Skeletal muscle tissue (tissue), 4 donors: Measurements from ENCODE around the gene CEPT1. TPM values are rescaled to one million over a fixed set of nuclear protein-coding genes. Genes with fewer than 3 reads are reported as not detected.

Experiments used
- H3K27ac ChIP-seq: one replicate; pipeline ENCODE4 v1.7.0; 2013; ENCODE audit warnings: mild to moderate bottlenecking, low read depth, low read length, inconsistent platforms
- H3K27me3 ChIP-seq, 3 donors: one replicate each; pipeline ENCODE4 v1.7.0; 2013; ENCODE audit warnings: low read length in 3 of 3; ENCODE audit not compliant: control insufficient read depth in 3 of 3, insufficient read depth in 3 of 3
- H3K36me3 ChIP-seq, 3 donors: one replicate each; pipeline ENCODE4 v1.7.0; 2013; ENCODE audit warnings: low read length in 3 of 3; ENCODE audit not compliant: control insufficient read depth in 3 of 3, insufficient read depth in 3 of 3
- H3K4me1 ChIP-seq, 3 donors: one replicate each; pipeline ENCODE4 v1.7.0; 2013; ENCODE audit warnings: low read length in 3 of 3, mild to moderate bottlenecking in 3 of 3; ENCODE audit not compliant: control insufficient read depth in 3 of 3, insufficient read depth in 3 of 3
- H3K4me3 ChIP-seq, 3 donors: one replicate each; pipeline ENCODE4 v1.7.0; 2013; ENCODE audit warnings: low read length in 3 of 3
- H3K9ac ChIP-seq, 3 donors: one replicate each; pipeline ENCODE4 v1.7.0; 2013; ENCODE audit warnings: low read length in 3 of 3, mild to moderate bottlenecking in 3 of 3, moderate library complexity in 2 of 3, low read depth in 1 of 3
- H3K9me3 ChIP-seq, 3 donors: one replicate each; pipeline ENCODE4 v1.7.0; 2013; ENCODE audit warnings: low read length in 3 of 3; ENCODE audit not compliant: control insufficient read depth in 3 of 3
- total RNA-seq: library from RNA; depleted of rRNA; stranded (reverse); fragments of >200 nt; gene quantifications from one replicate; pipeline ENCODE4 v1.2.3, GENCODE V29; 2014
- donor health status: Osteomylitis.

CEPT1 gene
- total RNA-seq, 1 donor from 2014 or later = 54.3 TPM

DNA sequence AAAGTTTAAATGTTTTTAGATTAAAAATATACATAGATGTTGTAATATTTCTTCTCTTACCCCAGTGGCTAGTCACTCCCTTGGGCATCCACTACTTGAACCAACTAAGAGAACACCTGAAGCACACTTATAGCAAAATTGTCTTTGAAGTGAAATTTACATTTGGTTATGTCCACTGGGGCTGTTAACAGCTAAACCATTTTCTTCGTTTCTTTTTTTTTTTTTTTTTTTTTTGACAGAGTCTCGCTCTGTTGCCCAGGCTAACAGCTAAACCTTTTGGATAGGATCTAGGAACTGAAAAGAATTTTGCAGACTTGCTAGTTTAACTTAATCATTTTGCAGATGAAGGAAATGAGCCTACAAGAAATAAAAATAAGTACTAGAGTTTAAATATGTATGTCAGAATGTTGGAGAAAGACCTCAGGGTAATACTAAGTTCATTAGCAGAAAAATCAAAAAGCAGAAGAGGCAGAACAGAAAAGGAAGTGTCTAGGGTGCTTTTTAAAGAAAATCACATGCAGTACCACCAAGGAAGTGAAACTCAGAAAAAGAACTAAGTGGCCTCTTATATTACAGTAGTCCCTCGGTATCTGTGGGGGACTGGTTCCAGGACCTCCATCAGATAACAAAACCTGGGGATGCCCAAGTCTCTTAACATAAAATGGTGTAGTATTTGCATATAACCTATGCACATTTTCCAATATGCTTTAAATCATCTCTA lies 11.9 kb upstream of the CEPT1 start:
- no peaks in the 10 kb centered on the region for H3K9me3 ChIP-seq
- H3K4me1 ChIP-seq = no peaks in the 10 kb centered on the region
- peaks cover 0 to 45% (median 13%) of the 10 kb centered on the region in 3 donors for H3K36me3 ChIP-seq
- H3K27me3 ChIP-seq = no peaks in the 10 kb centered on the region
- no peak overlapping the region for H3K27ac ChIP-seq
- H3K4me3 ChIP-seq = no peak overlapping the region
- H3K9ac ChIP-seq = no peak overlapping the region

DNA sequence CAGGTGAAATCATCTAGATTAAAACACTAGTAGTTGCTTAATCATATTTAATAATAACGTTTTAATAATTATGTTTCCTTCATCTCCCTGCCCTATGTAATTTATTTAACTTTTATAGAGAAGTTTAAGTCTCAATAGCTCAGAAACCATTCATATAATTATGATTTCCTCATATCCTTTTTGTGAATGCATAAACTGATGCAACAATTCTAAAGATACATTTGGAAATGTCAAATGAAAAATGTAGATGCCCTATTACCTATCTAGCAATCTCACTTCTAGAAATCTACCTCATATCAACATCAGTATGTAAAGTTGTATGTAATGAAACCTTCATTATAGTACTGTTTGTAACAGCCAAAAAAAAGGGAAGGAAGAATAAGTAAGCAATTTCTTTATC lies 10.6 kb upstream of the CEPT1 start:
- Histone ChIP-seq H3K9me3 (no peaks in the 10 kb centered on the region), H3K27me3 (no peaks in the 10 kb centered on the region), H3K9ac (no peak overlapping the region), H3K27ac (no peak overlapping the region), H3K4me1 (no peaks in the 10 kb centered on the region), H3K4me3 (no peak overlapping the region), H3K36me3 (peaks cover 0 to 35% (median 13%) of the 10 kb centered on the region in 3 donors)

DNA sequence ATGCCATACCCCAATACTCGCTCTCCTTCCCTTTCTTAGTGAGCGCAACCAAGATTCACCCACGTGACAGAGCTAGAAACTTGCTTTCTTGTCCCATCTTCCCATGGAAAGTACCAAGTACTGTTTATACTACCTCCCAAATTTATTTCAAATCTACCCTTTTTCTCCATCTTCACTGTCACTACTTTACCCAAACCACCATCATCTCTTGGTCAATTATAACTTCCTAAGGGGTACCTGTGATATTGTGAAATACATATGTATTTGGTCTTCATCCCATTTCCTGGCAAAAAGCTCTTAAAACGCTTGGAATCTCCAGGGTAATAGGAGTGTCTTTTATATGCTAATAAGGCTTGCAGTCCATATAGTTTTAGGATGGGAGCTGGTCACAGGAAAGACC lies 8.3 kb upstream of the CEPT1 start:
- no peak overlapping the region for H3K27ac ChIP-seq

DNA sequence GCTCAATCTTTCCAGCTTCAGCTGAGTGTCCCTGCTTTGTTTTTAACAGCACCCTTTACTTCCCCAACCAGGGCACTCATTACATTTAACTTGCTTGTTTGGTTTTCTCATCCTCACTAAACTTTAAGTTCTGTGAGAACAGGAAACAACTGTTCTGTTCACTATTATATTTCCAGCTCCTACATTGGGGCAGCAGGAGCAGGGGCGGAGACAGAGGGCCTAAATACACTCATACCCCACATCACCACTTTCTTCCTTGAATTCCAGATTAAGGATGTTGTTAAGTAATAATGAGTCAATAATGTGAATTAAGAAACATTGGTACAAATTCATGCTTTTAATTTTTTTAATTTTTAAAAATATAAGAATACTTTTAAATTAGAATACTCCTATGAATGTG lies 6.2 kb upstream of the CEPT1 start:
- peaks cover 0 to 30% (median 10%) of the 10 kb centered on the region in 3 donors for H3K36me3 ChIP-seq
- no peak overlapping the region for H3K9ac ChIP-seq
- H3K27ac ChIP-seq = no peak overlapping the region
- H3K9me3 ChIP-seq = no peaks in the 10 kb centered on the region
- no peaks in the 10 kb centered on the region for H3K27me3 ChIP-seq
- no peak overlapping the region for H3K4me3 ChIP-seq
- no peaks in the 10 kb centered on the region for H3K4me1 ChIP-seq

More for the DNA sequence above, 8.3 kb upstream of the CEPT1 start:
- Histone ChIP-seq H3K9me3 (no peaks in the 10 kb centered on the region), H3K4me1 (no peaks in the 10 kb centered on the region), H3K36me3 (peaks cover 0 to 38% (median 12%) of the 10 kb centered on the region in 3 donors), H3K27me3 (no peaks in the 10 kb centered on the region), H3K4me3 (no peak overlapping the region), H3K9ac (no peak overlapping the region)

DNA sequence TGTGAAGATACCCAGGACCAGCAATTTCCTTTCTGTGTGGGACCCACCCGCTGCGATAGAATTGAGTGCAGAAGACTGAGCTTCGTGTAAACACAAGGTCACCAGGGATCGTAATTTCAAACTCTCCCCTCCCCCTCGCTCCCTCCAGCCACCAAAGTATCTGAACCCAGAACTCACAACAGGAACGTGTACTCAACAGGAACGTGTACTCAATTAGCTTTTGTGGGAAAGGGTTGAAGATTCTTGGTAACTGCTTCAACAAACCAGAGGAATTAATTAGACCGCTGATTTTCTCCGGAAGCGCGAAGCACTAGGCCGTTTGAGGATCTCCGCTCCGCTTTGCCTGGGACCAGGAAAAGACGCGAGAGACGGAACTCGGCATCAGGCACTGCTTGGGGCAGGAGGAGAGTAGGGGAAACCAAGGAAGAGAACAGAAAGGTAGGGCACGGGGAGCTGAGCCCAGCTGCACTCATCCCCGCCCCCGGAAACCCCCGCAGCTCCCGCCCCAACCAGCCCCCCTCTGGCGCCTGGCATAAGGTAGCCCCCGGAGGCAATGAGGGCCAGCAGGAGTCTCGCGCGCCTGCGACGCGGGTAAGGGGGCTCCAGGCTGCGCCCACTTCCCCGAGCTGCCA lies 583 bp upstream of the CEPT1 start:
- Histone ChIP-seq H3K27ac (peak overlapping the region; percentile 90), H3K9ac (peak overlapping the region; percentile 93 to 96 (median 94)), H3K36me3 (peaks cover 0 to 20% (median 10%) of the 10 kb centered on the region in 3 donors), H3K4me1 (peaks cover 3 to 17% (median 15%) of the 10 kb centered on the region in 3 donors), H3K4me3 (peak overlapping the region; percentile 88 to 96 (median 92)), H3K9me3 (no peaks in the 10 kb centered on the region), H3K27me3 (no peaks in the 10 kb centered on the region)

DNA sequence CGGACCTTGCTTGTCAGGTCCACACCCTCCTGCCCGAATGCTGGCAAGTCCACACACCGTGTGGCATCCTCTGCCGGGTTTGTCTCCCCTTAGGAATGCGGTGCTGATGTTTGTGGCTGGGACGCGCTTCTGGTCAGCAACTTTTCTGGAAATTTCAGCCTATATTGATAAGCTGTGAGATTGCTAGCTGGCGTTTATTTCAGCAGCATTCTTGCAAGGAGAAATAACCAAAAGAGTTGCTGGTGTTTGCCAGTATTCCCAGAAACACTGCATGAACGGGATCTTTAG lies 601 bp downstream of the CEPT1 start:
- H3K9ac ChIP-seq = peak overlapping the region; percentile 93 to 96 (median 94)
- peak overlapping the region; percentile 88 to 96 (median 92) for H3K4me3 ChIP-seq
- no peaks in the 10 kb centered on the region for H3K9me3 ChIP-seq
- no peaks in the 10 kb centered on the region for H3K27me3 ChIP-seq
- peaks cover 0 to 15% (median 3%) of the 10 kb centered on the region in 3 donors for H3K36me3 ChIP-seq
- peak overlapping the region; percentile 90 for H3K27ac ChIP-seq
- peaks cover 3 to 18% (median 17%) of the 10 kb centered on the region in 3 donors for H3K4me1 ChIP-seq

DNA sequence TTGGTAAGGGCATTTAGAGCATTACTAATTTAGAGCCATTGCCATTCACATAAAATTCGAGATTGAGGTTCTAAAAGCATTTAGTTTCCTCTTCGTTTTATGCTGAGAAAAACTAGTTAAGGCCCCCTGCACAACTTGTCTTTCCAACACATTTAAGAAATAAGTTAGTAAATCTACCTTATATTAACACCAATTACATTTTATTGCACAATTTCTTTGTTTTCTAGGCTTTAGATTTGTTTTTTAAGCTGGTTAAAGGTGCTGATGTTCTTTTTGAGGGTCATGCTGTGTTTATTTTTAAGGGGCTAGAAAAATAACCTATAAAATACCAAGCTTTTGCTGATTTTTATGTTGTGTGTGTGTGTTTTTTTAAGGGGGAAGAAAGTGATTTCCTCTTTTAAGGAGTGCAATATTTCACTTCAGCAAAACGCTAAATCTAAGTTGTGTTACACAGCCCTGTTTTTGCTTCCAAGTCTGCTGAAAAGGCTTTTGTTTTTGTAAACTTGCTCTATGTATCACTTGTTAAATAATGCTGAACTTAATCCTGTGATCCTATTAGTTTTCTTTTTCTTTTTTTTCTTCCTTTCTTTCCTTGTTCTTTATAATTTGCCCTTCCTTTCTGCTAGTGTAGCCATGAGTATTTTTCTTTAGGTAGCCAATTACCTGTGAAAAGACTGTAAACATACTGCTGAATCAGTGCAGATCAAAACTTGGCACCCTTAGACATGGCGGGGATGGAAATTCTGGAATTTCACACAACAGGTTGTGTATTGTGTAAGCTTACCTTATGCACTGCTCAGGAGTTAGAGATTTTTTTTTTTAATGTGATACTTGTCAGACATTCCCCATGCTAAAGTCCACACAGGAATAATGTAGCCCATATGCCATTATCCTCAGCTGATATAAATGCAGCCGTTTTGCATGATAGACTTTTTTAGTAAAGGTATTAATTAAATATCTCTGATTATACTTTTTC lies 1.5 kb downstream of the CEPT1 start:
- no peak overlapping the region for H3K27ac ChIP-seq

DNA sequence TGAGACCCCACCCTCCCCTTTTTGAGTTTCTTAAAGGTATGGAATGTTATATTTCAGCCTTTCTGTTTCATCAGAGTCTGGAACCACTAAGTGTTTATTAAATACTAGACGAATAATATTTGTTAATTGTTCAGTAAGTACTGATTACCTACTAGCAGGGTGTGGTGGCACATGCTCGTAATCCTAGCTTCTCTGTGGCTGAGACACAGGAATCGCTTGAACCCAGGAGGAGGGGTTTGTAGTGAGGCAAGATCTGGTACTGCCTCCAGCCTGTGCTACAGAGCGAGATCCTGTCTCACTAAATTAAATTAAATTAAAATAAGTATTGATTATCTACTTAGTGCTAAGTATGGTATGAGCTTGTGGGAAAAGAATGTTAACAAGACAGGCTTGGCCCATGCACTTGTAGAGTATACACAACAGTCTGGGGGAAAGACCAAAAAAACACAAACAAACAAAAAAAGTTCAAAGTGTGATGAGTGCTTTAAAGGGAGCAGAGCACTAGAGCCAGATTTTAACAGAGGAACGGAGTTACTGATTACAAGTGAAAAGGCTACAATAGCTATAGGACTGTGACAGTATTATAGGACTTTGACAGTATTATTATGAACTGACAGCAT lies 2.4 kb downstream of the CEPT1 start:
- no peak overlapping the region for H3K9ac ChIP-seq
- H3K27me3 ChIP-seq = no peaks in the 10 kb centered on the region
- peaks cover 0 to 9% (median 0%) of the 10 kb centered on the region in 3 donors for H3K36me3 ChIP-seq
- no peaks in the 10 kb centered on the region for H3K9me3 ChIP-seq
- no peak overlapping the region for H3K27ac ChIP-seq
- H3K4me3 ChIP-seq = no peak overlapping the region
- peaks cover 3 to 19% (median 17%) of the 10 kb centered on the region in 3 donors for H3K4me1 ChIP-seq

More for the DNA sequence above, 1.5 kb downstream of the CEPT1 start:
- H3K4me1 ChIP-seq = peaks cover 3 to 19% (median 17%) of the 10 kb centered on the region in 3 donors
- peak overlapping the region; percentile 88 to 96 (median 92) for H3K4me3 ChIP-seq
- peaks cover 0 to 9% (median 0%) of the 10 kb centered on the region in 3 donors for H3K36me3 ChIP-seq
- H3K9ac ChIP-seq = peak overlapping the region; percentile 93 to 96 (median 94)
- H3K9me3 ChIP-seq = no peaks in the 10 kb centered on the region
- H3K27me3 ChIP-seq = no peaks in the 10 kb centered on the region

DNA sequence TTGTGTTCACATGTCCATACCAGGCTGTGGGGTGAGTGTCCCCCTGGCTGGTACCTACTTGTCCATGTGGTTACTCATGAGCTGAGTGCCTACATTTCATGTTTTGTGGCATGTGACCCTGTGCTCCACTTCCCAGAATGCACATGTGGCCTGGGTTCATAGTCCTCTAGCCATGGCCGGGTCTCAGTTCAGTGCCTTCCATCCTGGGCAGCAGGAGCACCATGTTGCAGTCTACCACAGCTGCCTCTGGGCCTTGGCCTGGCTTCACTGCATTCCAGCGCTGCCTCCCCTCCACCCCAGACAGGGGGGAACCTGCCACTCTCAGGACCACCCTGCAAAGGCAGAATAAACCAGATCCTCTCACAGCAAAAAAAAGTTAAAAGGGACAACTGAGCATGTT lies 5.5 kb downstream of the CEPT1 start:
- H3K27me3 ChIP-seq = no peaks in the 10 kb centered on the region
- H3K36me3 ChIP-seq = peaks cover 3 to 22% (median 21%) of the 10 kb centered on the region in 3 donors
- peaks cover 3 to 20% (median 19%) of the 10 kb centered on the region in 3 donors for H3K4me1 ChIP-seq
- no peaks in the 10 kb centered on the region for H3K9me3 ChIP-seq
- peak overlapping the region in 1 of 3 donors; percentile 23 for H3K9ac ChIP-seq
- no peak overlapping the region for H3K27ac ChIP-seq
- no peak overlapping the region for H3K4me3 ChIP-seq
